ENCODE data around the gene U2AF2. TPM values are rescaled to one million over a fixed set of nuclear protein-coding genes. Genes with fewer than 3 reads are reported as not detected.

The U2AF2 gene
- total and polyA plus RNA-seq, 9 of the 15 experiments (the other 6 are each of a cell fraction or from before 2014, with no cell fraction given), result 3.0 to 331 (median 157) TPM

- TF ChIP-seq SMARCB1 (IDR thresholded peaks at IDR 0.05; ENCODE audit: insufficient read length, low read depth) (no peak), CBX8 (IDR thresholded peaks at IDR 0.05; ENCODE audit: borderline replicate concordance, extremely low read depth, low read depth, low read length, poor library complexity, severe bottlenecking) (no peak), ZNF586 (CRISPR knock-in tag; conservative IDR thresholded peaks at IDR 0.05) (no peak), CCNT2 (IDR thresholded peaks at IDR 0.05; ENCODE audit: borderline replicate concordance, extremely low read depth, insufficient read length, low read depth, low read length) (peak; percentile 28), ZNF830 (CRISPR knock-in tag; IDR thresholded peaks at IDR 0.05) (no peak), HMGN3 (IDR thresholded peaks at IDR 0.05; ENCODE audit: borderline replicate concordance, extremely low read depth, insufficient read length, low read depth, low read length) (peak; percentile 13), ZBTB7A (IDR thresholded peaks at IDR 0.05; ENCODE audit: borderline replicate concordance, control insufficient read depth, low read depth, low read length) (peak; percentile 49; the same call in 1 of the 2 replicates), XRCC5 (IDR thresholded peaks at IDR 0.05; ENCODE audit: low read depth, low read length) (no peak), MBD1 (CRISPR knock-in tag; IDR thresholded peaks at IDR 0.05) (peak; percentile 29; the same call in 1 of the 2 replicates), PKNOX1 (IDR thresholded peaks at IDR 0.05) (peak; percentile 10; the same call in 1 of the 2 replicates), GATAD2A (IDR thresholded peaks at IDR 0.05) (no peak), JUND (IDR thresholded peaks at IDR 0.05; ENCODE audit: borderline replicate concordance, low read depth, low read length) (no peak), JUND (tag; IDR thresholded peaks at IDR 0.05; ENCODE audit: borderline replicate concordance, low read depth, low read length) (no peak), HDAC1 (IDR thresholded peaks at IDR 0.05) (0 out of 4 replicates have a peak, but pooled peaks of 1 of the 2 experiments have one; percentile 41), FUS (optimal IDR thresholded peaks at IDR 0.05; ENCODE audit: low read depth, low read length) (peak; percentile 68), ERF (CRISPR knock-in tag; IDR thresholded peaks at IDR 0.05) (peak; percentile 15; the same call in 1 of the 2 replicates), HNRNPL (IDR thresholded peaks at IDR 0.05; ENCODE audit: low read depth, low read length) (peak; percentile 83)
Measured at GRCh38 chr19:55642153-55643002, 12.5 kb upstream of the U2AF2 start (continued).

Data from K562 (cell line).